Gastroesophageal sphincter (tissue), 3 donors: ENCODE data around the gene LARGE1.

ENCODE experiments used
- CTCF ChIP-seq, 4 experiments: fragments of 200-600 bp in 2 of 4; fragments of 450-650 bp in 2 of 4; sonication (generic) in 1 of 4; IDR thresholded peaks; one replicate each; pipeline ENCODE4 v1.5.1; 2017 to 2019; ENCODE audit warnings: antibody characterized with exemption in 4 of 4, mild to moderate bottlenecking in 2 of 4, moderate library complexity in 2 of 4
- EP300 ChIP-seq: sonication (generic); formaldehyde crosslinking; IDR thresholded peaks from one replicate; pipeline ENCODE4 v1.6.1; 2017; ENCODE audit warnings: antibody characterized with exemption, mild to moderate bottlenecking
- POLR2A ChIP-seq, 2 donors: fragments of 450-650 bp; IDR thresholded peaks; one replicate each; pipeline ENCODE4 v1.6.1; 2017; ENCODE audit warnings: antibody characterized with exemption in 2 of 2, mild to moderate bottlenecking in 2 of 2, moderate library complexity in 1 of 2
- POLR2AphosphoS5 ChIP-seq: sonication (generic); formaldehyde crosslinking; IDR thresholded peaks from one replicate; pipeline ENCODE4 v1.6.1; 2017; ENCODE audit warnings: antibody characterized with exemption

GRCh38 chr22:33510429-33510904 lies 409.8 kb downstream of the LARGE1 start:
- TF ChIP-seq CTCF (IDR thresholded peaks at IDR 0.05) (no peak), POLR2A (IDR thresholded peaks at IDR 0.05) (no peak), POLR2AphosphoS5 (no peak), EP300 (no peak)
